ENCODE results near the gene SUSD1. TPM values are rescaled to one million over a fixed set of nuclear protein-coding genes. Genes with fewer than 3 reads are reported as not detected.

The SUSD1 gene
- total and polyA plus RNA-seq, 9 of the 15 experiments (the other 6 are each of a cell fraction or from before 2014, with no cell fraction given) = 10.9 to 44.4 (median 36.1) TPM

GRCh38 chr9:112193572-112194288, 18.6 kb upstream of the SUSD1 start:
- ChIA-PET CTCF (ENCODE audit: low intra/inter-chr PET ratio) (no interaction called here), POLR2A (interaction anchor here (0.6 to 1.8 kb wide), 4 partner anchors 12 to 310 kb away, joined by 3 to 4 read pairs (median 3); no protein-coding TSS in a partner anchor)
- no peaks in the 10 kb centered on the region for H3K9me1 ChIP-seq (ENCODE audit: control insufficient read depth, insufficient read depth, low read length)
- H3K9ac ChIP-seq (ENCODE audit: insufficient read depth in 1 of 2, low read depth in 2 of 2, low read length in 2 of 2) = peak overlapping the region in 1 of 2 experiments; percentile 14; a peak in 1 of 4 replicates
- H3K4me3 ChIP-seq = no peak overlapping the region
- intact Hi-C loops (cut with micrococcal nuclease) (no loop called here), in situ Hi-C loops (cut with MboI) (no loop called here)
- H3K36me3 ChIP-seq (ENCODE audit: control insufficient read depth, insufficient read depth, low read length) = no peaks in the 10 kb centered on the region
- H3K27ac ChIP-seq (ENCODE audit: extremely low read depth, low read depth, low read length) = no peak overlapping the region; the same call in 2 of the 3 replicates
- H3K27me3 ChIP-seq (ENCODE audit: control insufficient read depth in 2 of 2, insufficient read depth in 2 of 2, low read length in 2 of 2) = no peaks in the 10 kb centered on the region
- FAIRE-seq = peak; percentile 65
- peak; percentile 14; the same call in 2 of the 3 replicates for ATAC-seq
- peaks cover 10 to 24% of the 10 kb centered on the region in 2 experiments for H3K4me1 ChIP-seq (replicated peaks in 1 of 2; ENCODE audit: control insufficient read depth in 2 of 2, insufficient read depth in 2 of 2, low read length in 2 of 2)
- peak overlapping the region; percentile 95 for H2AFZ ChIP-seq (ENCODE audit: low read depth, low read length)
- no peaks in the 10 kb centered on the region for H4K20me1 ChIP-seq (replicated peaks; ENCODE audit: control insufficient read depth, insufficient read depth, low read length)
- H3K9me3 ChIP-seq (replicated peaks; ENCODE audit: control insufficient read depth, insufficient read depth, low read depth, low read length) = no peaks in the 10 kb centered on the region
- no peak for DNase-seq (ENCODE audit: extremely low read depth in 1 of 4, low spot score in 3 of 4)
- TF ChIP-seq CREB5 (CRISPR knock-in tag; IDR thresholded peaks at IDR 0.05) (peak; percentile 42; the same call in 1 of the 2 replicates), MAZ (CRISPR knock-in tag; conservative IDR thresholded peaks at IDR 0.05 in 1 of 2, IDR thresholded peaks at IDR 0.05 in 1 of 2) (0 out of 4 replicates have a peak, but pooled peaks of 1 of the 2 experiments have one; percentile 20), ZMIZ1 (IDR thresholded peaks at IDR 0.05; ENCODE audit: low read depth in 2 of 2, low read length in 2 of 2) (no peak), CEBPG (CRISPR knock-in tag; IDR thresholded peaks at IDR 0.05) (no peak), CEBPG (tag; conservative IDR thresholded peaks at IDR 0.05 in 1 of 2, IDR thresholded peaks at IDR 0.05 in 1 of 2) (peak in 1 of 2 experiments; percentile 25; a peak in 1 of 4 replicates)
- TF ChIP-seq, protein P1, sequence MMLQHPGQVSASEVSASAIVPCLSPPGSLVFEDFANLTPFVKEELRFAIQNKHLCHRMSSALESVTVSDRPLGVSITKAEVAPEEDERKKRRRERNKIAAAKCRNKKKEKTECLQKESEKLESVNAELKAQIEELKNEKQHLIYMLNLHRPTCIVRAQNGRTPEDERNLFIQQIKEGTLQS (IDR thresholded peaks at IDR 0.05) = peak; percentile 24; the same call in 1 of the 2 replicates
- TF ChIP-seq, protein P1 (CRISPR knock-in tag; conservative IDR thresholded peaks at IDR 0.05) = no peak
- TF ChIP-seq, protein P2, sequence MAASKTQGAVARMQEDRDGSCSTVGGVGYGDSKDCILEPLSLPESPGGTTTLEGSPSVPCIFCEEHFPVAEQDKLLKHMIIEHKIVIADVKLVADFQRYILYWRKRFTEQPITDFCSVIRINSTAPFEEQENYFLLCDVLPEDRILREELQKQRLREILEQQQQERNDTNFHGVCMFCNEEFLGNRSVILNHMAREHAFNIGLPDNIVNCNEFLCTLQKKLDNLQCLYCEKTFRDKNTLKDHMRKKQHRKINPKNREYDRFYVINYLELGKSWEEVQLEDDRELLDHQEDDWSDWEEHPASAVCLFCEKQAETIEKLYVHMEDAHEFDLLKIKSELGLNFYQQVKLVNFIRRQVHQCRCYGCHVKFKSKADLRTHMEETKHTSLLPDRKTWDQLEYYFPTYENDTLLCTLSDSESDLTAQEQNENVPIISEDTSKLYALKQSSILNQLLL (CRISPR knock-in tag; IDR thresholded peaks at IDR 0.05; ENCODE audit: borderline replicate concordance) = no peak
- H3K79me2 ChIP-seq (ENCODE audit: control insufficient read depth, insufficient read depth, low read length) = no peaks in the 10 kb centered on the region
- no TSS peak for BruUV-seq (replicated peaks)
- no peak overlapping the region for H3K4me2 ChIP-seq (ENCODE audit: insufficient read depth, low read length)
- WGBS (ENCODE audit: insufficient coverage, low coverage, missing lambda C conversion rate) = 45% methylated on average over 6 of the region's 6 CpGs

Data from K562 (cell line).